Suppressor macrophage (primary cell): ENCODE data around the gene SLC49A3.
"Not testable (repeated sequence)": the region's sequence is repeated elsewhere in the genome, so short reads cannot be mapped to it uniquely, and the experiment has no call there.

ENCODE experiments used
- DNase-seq, 4 experiments: peaks; one replicate each; pipeline ENCODE4 v3.0.0-alpha.2; 2020 to 2022

SLC49A3 gene

GRCh38 chr4:702618-703048, 13.7 kb upstream of the SLC49A3 start:
- DNase-seq = no peak

- DNase-seq = no peak
Observed at GRCh38 chr4:700587-701264, 11.8 kb upstream of the SLC49A3 start.

- no peak for DNase-seq
Observed at GRCh38 chr4:699816-700580, 11.0 kb upstream of the SLC49A3 start.

DNA sequence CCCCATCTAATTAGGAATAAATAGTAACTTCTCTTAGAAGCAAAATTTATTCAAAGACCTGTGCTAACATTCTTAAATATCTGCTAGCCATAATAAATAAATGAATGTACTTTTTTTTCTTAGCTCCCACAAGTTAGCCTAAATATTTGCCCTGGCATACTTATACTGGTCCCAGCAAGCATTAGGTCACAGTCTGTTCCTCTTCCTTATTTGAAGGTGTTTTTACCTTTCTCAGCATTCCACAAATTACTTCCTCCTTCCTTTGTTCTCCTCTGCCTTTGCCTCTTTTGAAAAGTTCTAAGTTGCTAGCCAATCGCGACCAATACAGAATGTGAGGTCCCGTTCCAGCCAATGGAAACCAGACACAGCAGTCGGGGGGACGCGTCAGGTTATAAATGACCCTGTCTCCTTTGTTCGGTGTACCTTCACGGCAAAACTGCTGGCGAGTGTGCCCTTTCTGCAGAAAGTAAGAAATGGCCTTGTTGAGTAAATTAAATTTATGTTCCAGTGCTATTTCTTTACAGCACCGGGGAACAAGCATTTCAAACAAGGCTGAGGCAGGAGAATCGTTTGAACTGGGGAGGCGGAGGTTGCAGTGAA, 5.5 kb upstream of the SLC49A3 start:
- DNase-seq = not testable (repeated sequence)

GRCh38 chr4:692771-693554, 4.0 kb upstream of the SLC49A3 start:
- DNase-seq = no peak

- DNase-seq = no peak
Observed at GRCh38 chr4:689723-690122, 772 bp upstream of the SLC49A3 start.

- DNase-seq = peak in 1 of 4 experiments; percentile 38
Observed at GRCh38 chr4:687971-688853, 739 bp downstream of the SLC49A3 start.

DNA sequence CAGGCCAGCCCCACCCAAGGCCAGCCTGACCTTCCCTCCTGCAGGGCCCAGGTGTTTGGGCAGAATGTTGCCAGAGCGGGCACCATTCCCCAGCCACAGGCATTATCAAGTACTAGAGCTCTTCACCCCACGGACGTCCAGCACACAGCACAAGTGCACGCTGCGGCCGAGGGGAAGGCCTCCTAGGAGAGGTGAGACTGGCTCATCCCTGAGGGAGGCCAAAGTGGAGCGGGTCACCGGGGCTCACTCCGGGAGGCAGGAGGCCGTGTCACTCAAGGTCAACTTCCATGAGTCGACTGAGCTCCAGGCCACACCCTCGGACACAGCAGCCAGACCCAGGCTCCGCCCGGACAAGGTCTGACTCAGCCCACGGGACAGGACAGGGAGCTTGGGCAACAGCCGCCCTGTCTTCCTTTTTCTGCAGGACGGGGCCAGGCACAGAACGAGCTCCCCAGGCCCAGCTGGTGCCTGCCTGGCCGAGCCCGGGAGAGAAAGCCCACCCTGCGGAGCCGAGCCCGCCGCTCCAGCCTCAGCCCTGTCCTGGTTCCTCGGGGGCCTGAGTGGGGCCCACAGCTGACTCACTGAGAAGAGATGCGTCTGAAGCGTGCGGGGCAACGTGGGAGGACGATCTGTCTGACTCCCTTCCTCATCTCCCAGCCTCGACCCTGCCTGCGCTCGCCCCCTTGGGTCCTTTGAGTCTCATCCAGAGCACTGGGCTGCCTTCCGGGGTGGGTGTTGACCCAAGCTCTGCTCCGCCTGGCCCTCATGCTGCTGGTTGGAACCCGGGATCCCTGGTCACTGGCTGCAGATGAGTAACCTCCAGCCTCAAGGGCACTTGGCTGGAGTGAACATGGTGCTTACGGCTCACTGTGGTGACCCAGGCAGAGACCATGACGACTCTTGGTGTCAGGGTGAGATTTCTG, 1.6 kb downstream of the SLC49A3 start:
- peak; percentile 94 to 98 (median 97) for DNase-seq

DNA sequence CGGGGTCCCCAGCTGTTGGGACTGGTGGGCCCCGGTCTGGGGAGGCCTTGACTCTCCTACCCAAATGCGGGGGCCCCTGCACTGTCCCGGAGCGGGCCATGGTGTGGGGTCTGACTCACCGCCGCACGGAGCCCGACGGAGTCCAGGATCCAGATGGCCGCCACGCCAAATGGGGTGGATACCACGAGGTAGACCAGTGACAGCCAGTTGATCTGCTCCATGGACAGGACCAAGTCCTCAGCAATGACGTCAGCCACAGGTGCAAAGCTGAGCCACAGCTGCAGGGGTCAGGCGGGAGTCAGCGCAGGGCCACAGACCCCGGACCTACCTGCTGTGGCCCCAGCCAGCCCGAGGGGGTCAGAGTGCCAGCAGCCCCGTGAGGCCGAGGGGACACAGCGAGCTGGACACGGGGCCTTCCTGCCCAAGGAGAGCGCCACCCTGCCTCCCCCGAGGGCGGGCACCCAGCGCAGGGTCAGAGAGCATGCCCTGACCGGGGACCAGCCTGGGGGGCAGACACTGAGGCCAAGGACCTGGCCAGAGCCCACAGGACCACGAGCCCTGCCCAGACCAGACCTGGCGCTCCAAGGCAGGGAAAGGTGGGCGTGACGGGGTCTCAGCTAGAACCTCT, 2.4 kb downstream of the SLC49A3 start:
- no peak for DNase-seq

GRCh38 chr4:685679-686412, 3.1 kb downstream of the SLC49A3 start:
- DNase-seq = no peak

DNA sequence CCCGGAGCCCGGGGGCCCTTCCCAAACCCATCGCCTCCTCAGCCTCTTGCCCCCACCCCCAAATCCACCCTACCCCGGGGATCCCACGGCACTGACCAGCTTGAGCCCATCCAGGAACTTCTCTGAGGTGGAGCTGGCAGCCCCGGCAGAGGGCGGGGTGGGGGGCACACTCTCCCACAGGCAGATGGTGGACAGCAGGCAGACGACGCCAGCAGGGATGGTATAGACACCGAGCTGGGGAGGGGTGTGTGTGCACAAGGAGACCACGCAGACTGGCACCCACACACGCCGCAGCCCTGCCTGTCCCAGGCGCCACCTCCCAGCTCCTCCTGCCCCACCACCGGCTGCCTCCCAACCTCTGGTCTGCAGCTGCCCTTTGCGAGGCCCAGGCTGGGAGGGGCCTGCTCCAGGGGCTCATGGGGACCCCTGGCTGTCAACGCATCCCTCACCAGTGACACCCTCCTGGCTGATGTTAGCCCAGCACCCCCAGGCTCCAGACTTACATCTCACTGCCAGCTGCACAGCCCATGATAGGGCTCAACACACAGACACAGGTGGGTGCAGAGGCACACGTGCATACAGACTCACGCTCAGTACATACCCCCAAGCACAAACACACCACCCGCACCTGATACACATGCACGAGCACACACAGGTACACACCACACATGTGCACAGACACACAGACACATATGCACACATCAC, 4.2 kb downstream of the SLC49A3 start:
- DNase-seq = no peak

DNA sequence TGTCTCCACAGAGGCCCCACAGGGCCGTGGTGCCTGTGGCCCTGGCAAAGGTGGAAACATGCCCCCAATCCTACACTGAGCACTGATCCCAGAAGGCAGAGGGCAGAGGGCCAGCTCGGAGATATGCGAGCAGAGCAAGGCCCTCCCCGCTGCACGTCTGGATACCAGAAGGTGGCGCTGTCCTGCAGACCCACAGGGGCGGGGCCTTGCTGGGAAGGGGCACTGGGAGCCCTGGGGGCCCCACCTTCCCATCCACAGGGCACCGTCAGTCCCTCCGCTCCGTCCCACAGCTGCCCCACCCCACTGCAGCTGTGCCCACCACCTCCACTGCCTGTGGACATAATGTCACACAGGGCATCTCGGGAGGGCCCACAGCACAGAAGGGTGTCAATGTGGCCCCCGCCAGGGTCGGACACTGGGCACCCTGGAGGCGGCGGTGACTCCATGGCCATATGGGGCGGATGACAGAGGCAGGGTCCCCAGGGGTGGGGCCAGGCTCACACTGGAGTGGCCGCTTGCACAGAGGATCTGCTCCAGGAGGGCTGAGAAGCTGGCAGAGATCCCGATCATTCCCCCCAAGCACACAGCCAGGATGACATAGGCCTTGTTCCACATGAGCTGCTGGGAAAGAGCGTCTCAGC, 4.8 kb downstream of the SLC49A3 start:
- peak; percentile 62 to 83 (median 77) for DNase-seq

DNA sequence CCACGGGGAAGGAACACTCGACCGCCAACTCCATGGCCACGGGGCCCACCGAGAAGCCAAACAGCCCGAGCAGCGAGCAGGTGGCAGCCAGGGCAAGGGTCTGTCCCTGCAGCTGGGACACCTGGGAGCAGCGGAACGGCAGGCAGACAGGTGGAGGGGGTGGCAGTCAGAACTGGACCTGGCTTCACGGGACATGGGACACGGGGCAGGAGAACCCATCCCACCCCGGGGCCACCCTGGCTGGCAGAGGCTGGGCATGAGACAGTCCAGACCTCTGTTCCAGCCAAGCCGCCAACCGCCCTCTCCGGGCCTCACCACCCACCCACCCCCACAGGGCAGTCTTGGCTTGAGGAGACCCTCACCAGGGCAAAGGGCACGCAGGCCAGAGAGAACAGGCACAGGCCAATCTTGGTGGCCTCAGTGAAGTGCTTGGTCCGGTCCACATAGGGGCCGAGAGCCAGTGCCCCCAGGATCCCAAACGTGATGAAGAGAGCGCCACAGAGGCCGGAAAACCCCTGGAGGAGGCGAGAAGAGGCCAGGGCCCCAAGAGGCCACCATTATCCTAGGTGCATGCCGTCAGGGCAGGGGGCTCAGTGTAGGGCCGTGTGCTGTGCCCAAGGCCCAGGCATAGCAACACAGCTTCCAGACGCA, 5.6 kb downstream of the SLC49A3 start:
- DNase-seq = no peak

GRCh38 chr4:682490-683172, 6.3 kb downstream of the SLC49A3 start:
- DNase-seq = no peak

DNA sequence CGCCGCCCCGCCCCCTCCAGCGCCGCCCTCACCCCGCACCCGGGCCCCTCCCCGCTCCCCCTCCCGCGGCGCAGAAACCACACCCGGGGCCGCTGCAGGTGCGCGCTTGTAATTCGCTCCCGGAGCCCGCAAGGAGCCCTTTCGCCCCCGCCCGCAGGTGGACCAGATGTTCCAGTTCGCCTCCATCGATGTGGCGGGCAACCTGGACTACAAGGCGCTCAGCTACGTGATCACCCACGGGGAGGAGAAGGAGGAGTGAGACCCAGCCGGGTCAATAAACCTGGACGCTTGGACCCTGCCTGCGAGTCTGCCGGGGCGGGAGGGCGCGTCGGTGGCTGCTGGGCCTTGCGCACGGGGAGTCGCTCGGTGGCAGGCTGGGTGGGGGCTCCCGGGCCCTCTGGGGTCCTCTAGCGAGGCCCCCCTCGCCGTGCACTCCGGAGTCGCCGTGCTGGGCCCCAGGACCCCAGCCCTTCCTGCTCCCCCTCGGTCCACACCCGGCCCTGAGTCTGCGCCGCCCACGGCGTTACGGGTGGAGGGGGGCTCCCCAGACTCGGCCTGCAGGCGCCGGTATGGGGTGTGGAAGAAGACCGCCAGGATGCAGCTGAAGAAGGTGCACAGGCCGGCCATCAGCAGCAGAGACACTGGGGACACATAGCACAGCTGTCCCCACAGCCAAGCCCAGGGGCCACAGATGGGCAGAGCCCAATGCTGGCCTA, 7.1 kb downstream of the SLC49A3 start:
- peak in 1 of 4 experiments; percentile 44 for DNase-seq

- peak; percentile 57 to 78 (median 64) for DNase-seq
Observed at GRCh38 chr4:680928-681645, 7.9 kb downstream of the SLC49A3 start.
